GM10266 (cell line): ENCODE data around the gene CAMTA1.
A peak's percentile ranks its signal among the peaks of the same experiment; 100 is the strongest.

ENCODE experiments used
- DNase-seq: peaks from one replicate; pipeline ENCODE4 v3.0.0; 2012; ENCODE audit errors: extremely low spot score
- CTCF ChIP-seq: IDR thresholded peaks from 2 replicates; pipeline ENCODE4 v1.5.1; 2012; ENCODE audit warnings: mild to moderate bottlenecking, low read depth; ENCODE audit not compliant: control insufficient read depth, insufficient read depth; ENCODE audit errors: missing control alignments

Gene CAMTA1

GRCh38 chr1:6962996-6963911, 178.0 kb downstream of the CAMTA1 start:
- peak; percentile 88 for DNase-seq

GRCh38 chr1:6963912-6964307, 178.7 kb downstream of the CAMTA1 start:
- no peak for DNase-seq
- no peak for TF ChIP-seq CTCF

More at GRCh38 chr1:6962996-6963911, 178.0 kb downstream of the CAMTA1 start:
- TF ChIP-seq CTCF, result no peak

- TF ChIP-seq CTCF, result no peak
- no peak for DNase-seq
Observed at GRCh38 chr1:6965083-6965934, 180.1 kb downstream of the CAMTA1 start.

GRCh38 chr1:6965935-6966241, 180.6 kb downstream of the CAMTA1 start:
- TF ChIP-seq CTCF, result no peak
- DNase-seq, result no peak

- TF ChIP-seq CTCF, result no peak
- DNase-seq, result no peak
Observed at GRCh38 chr1:6966326-6966725, 181.1 kb downstream of the CAMTA1 start.

- no peak for DNase-seq
- TF ChIP-seq CTCF, result no peak
Observed at GRCh38 chr1:6967431-6968111, 182.3 kb downstream of the CAMTA1 start.

GRCh38 chr1:6969106-6969505, 183.9 kb downstream of the CAMTA1 start:
- DNase-seq, result no peak

More at GRCh38 chr1:6969106-6969505, 183.9 kb downstream of the CAMTA1 start:
- no peak for TF ChIP-seq CTCF
